HuH-7.5 (cell line): Measurements from ENCODE around the gene GCN1.
A peak's percentile ranks its signal among the peaks of the same experiment; 100 is the strongest.

Source experiments
- DNase-seq: peaks from one replicate; pipeline ENCODE4 v3.0.0; 2011; ENCODE audit warnings: low spot score

The GCN1 gene

GRCh38 chr12:120115692-120116440 is 78.6 kb downstream of the GCN1 start:
- DNase-seq = peak; percentile 41

- no peak for DNase-seq
Observed at GRCh38 chr12:120115066-120115465, 79.4 kb downstream of the GCN1 start.

- no peak for DNase-seq
Observed at GRCh38 chr12:120110550-120111501, 83.7 kb downstream of the GCN1 start.

- no peak for DNase-seq
Observed at GRCh38 chr12:120109570-120110267, 84.8 kb downstream of the GCN1 start.

- DNase-seq = no peak
Observed at GRCh38 chr12:120106151-120106550, 88.4 kb downstream of the GCN1 start.

- no peak for DNase-seq
Observed at GRCh38 chr12:120103371-120103770, 91.1 kb downstream of the GCN1 start.

- DNase-seq = no peak
Observed at GRCh38 chr12:120103044-120103338, 91.5 kb downstream of the GCN1 start.

- DNase-seq = no peak
Observed at GRCh38 chr12:120102189-120103043, 92.1 kb downstream of the GCN1 start.

GRCh38 chr12:120101617-120102016 is 92.9 kb downstream of the GCN1 start:
- no peak for DNase-seq

- no peak for DNase-seq
Observed at GRCh38 chr12:120101182-120101581, 93.3 kb downstream of the GCN1 start.

GRCh38 chr12:120100630-120101029 is 93.9 kb downstream of the GCN1 start:
- no peak for DNase-seq

GRCh38 chr12:120099738-120100137 is 94.8 kb downstream of the GCN1 start:
- DNase-seq = no peak

GRCh38 chr12:120098756-120099470 is 95.6 kb downstream of the GCN1 start:
- DNase-seq = no peak

GRCh38 chr12:120096671-120097202 is 97.8 kb downstream of the GCN1 start:
- no peak for DNase-seq

- no peak for DNase-seq
Observed at GRCh38 chr12:120095736-120096135, 98.8 kb downstream of the GCN1 start.

- no peak for DNase-seq
Observed at GRCh38 chr12:120095331-120095730, 99.2 kb downstream of the GCN1 start.

- no peak for DNase-seq
Observed at GRCh38 chr12:120094485-120094884, 100.0 kb downstream of the GCN1 start.

- no peak for DNase-seq
Observed at GRCh38 chr12:120093592-120094355, 100.7 kb downstream of the GCN1 start.

- no peak for DNase-seq
Observed at GRCh38 chr12:120093336-120093591, 101.3 kb downstream of the GCN1 start.
